A549 treated with AZD2906 at 1 μM for 4 hours (cell line): ENCODE results near the gene CT83. TPM values are rescaled to one million over a fixed set of nuclear protein-coding genes. Genes with fewer than 3 reads are reported as not detected.

Source experiments
- total RNA-seq: library from RNA; stranded (reverse); fragments of 200-300 nt; extraction: Qiagen RNA extraction; gene quantifications from 5 replicates; pipeline ENCODE4 v1.2.3, GENCODE V29; 2022

The CT83 gene, protein sequence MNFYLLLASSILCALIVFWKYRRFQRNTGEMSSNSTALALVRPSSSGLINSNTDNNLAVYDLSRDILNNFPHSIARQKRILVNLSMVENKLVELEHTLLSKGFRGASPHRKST
- not detected in 5 replicates for total RNA-seq

DNA sequence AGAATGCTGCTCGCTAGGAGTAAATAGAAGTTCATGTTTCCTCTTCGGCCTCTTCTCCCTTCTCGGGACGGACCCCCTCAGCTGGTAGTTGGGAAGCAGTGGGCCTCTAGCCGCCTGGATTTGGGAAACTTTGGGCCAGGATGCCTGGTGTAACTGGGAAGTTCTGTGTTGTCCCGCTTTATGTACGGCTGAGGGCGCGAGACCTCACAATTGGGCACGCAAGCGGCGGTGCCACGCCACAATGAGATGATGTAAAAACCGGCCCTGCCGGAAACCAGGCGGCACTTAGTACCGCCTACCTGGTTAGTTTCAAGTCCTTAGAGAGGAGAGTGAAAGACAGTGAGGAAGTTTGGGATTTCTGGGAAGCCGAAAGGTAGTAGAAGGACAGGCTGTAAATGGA lies at the start of gene CT83:
TSS of gene CT83 (minus strand) at position 155 of the 400 bp plus-strand sequence. CDS start at position 35, 120 bp downstream.

DNA sequence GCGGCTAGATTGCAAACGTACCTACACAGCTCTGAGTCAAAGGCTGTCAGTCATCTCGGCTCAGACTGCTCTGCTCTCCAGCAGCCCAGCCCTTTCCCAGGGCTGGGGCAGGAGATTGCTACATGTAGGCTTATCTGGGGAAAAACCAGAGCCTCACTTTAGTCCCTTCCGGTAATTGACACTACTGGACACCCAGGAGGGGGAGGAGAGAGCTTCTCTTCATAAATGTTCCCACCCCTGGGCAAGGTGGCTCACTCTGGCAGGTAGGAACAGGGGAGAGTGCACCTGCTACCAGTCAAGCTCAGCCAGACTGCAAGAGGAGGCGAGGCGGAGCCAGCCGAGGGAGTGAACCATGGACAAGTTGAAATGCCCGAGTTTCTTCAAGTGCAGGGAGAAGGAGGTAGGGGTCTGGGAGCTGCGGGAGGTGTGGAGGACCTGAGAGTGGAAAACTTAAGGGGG lies 26.4 kb downstream of the CT83 start, which contains the start of gene SLC6A14:
TSS of gene SLC6A14 (plus strand) at position 249 of the 459 bp plus-strand sequence. CDS start at position 353, 104 bp downstream.

Other genes with a start within 250 kb of the CT83 start
- gene SLC6A14, start 26.4 kb downstream of the CT83 start, total RNA-seq = not detected in 5 replicates